Mammary epithelial cell (primary cell): ENCODE results near the gene TMEM163.

Experiments used
- CTCF ChIP-seq, 2 donors: IDR thresholded peaks in 1 of 2; conservative IDR thresholded peaks in 1 of 2; 2 replicates each; pipeline ENCODE4 v1.5.1; 2011 to 2012; ENCODE audit warnings: inconsistent platforms in 2 of 2, low read length in 2 of 2, mild to moderate bottlenecking in 2 of 2, control low read depth in 1 of 2, low read depth in 1 of 2; ENCODE audit not compliant: insufficient read depth in 1 of 2; ENCODE audit errors: extremely low read depth in 1 of 2
- EZH2 ChIP-seq: IDR thresholded peaks from 2 replicates; pipeline ENCODE4 v1.6.1; 2012; ENCODE audit warnings: low read length, inconsistent platforms, borderline replicate concordance

- TF ChIP-seq CTCF (conservative IDR thresholded peaks at IDR 0.05 in 1 of 2, IDR thresholded peaks at IDR 0.05 in 1 of 2; ENCODE audit: extremely low read depth in 1 of 2, insufficient read depth in 1 of 2, low read depth in 1 of 2, low read length in 2 of 2) (no peak), EZH2 (no peak)
Observed at GRCh38 chr2:134490559-134490958, 228.2 kb downstream of the TMEM163 start.
